Bronchial epithelial cell (primary cell): ENCODE data around the gene GPR176. TPM values are rescaled to one million over a fixed set of nuclear protein-coding genes. Genes with fewer than 3 reads are reported as not detected.

ENCODE experiments used
- DNase-seq: peaks from one replicate; pipeline ENCODE4 v3.0.0-alpha.2; 2010; ENCODE audit warnings: low read depth
- FAIRE-seq: peaks from 2 replicates; lab custom pipeline; 2011; peaks lifted over from hg19 to GRCh38; lab: Jason Lieb, UNC
- H3K27me3 ChIP-seq: 2 replicates; pipeline ENCODE4 v1.5.1; 2011; ENCODE audit warnings: low read length; ENCODE audit not compliant: control insufficient read depth, insufficient read depth
- H3K36me3 ChIP-seq: 2 replicates; pipeline ENCODE4 v1.5.1; 2011; ENCODE audit warnings: low read length; ENCODE audit not compliant: control insufficient read depth, insufficient read depth
- H3K4me3 ChIP-seq: 2 replicates; pipeline ENCODE4 v1.5.1; 2011; ENCODE audit warnings: mild to moderate bottlenecking, low read depth, low read length, control low read depth
- CTCF ChIP-seq: IDR thresholded peaks from 2 replicates; pipeline ENCODE4 v1.5.1; 2011; ENCODE audit warnings: mild to moderate bottlenecking, moderate library complexity, low read length, control low read depth, inconsistent platforms; ENCODE audit not compliant: insufficient read depth, severe bottlenecking
- total RNA-seq: library from RNA; depleted of rRNA; stranded (reverse); fragments of >200 nt; gene quantifications from 2 replicates; pipeline ENCODE4 v1.2.1, GENCODE V29; 2014

The GPR176 gene
- total RNA-seq, 1 donor from 2014 or later: 3.4 TPM

GRCh38 chr15:39885099-39885777, 34.8 kb downstream of the GPR176 start:
- H3K27me3 ChIP-seq: no peaks in the 10 kb centered on the region
- no peak overlapping the region for H3K4me3 ChIP-seq
- no peak for TF ChIP-seq CTCF
- DNase-seq (peak; percentile 29), FAIRE-seq (no peak)
- H3K36me3 ChIP-seq: no peaks in the 10 kb centered on the region

DNA sequence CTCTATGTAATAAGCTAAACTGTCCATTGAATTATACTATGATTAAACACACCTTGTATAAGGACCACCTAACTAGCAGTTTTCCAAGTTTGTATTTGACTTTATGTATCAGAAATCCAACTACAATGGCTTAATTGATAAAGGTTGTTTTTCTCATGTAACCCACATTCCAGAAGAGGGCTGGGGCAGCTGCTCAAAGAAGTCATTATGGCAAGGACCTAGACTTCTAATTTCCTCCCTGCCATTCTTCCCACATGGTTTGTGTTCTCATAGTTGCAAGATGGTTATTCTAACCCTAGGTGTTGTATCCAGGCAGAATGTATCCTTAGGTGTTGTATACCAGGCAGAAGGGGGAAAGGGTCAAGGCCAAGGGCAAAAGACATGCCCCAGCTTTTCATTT, 35.7 kb downstream of the GPR176 start:
- TF ChIP-seq CTCF: no peak
- FAIRE-seq: no peak
- H3K36me3 ChIP-seq: no peaks in the 10 kb centered on the region
- H3K4me3 ChIP-seq: no peak overlapping the region
- no peak for DNase-seq
- no peaks in the 10 kb centered on the region for H3K27me3 ChIP-seq

- DNase-seq (no peak), FAIRE-seq (no peak)
- Histone ChIP-seq H3K36me3 (no peaks in the 10 kb centered on the region), H3K27me3 (no peaks in the 10 kb centered on the region), H3K4me3 (no peak overlapping the region)
- no peak for TF ChIP-seq CTCF
Observed at GRCh38 chr15:39882602-39883001, 37.5 kb downstream of the GPR176 start.

DNA sequence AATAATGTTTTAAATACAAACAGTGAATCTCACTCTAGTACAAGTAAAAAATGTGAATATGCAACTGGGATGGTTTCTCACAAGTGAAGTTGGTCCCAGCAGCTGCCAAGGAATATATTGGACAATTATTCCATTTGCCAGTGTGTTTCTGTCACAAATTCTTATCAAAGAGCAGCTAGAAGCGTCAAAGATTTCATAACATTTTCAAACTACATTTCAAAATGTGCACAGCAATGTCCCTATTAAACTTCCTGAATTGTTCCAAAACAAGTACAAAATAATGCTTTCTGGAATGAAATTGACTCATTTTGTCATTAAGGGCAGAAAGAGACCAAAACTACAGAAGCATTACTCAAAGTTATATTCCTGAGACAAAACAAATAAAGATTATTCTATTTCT, 38.3 kb downstream of the GPR176 start:
- no peak for FAIRE-seq
- Histone ChIP-seq H3K4me3 (no peak overlapping the region), H3K27me3 (no peaks in the 10 kb centered on the region), H3K36me3 (no peaks in the 10 kb centered on the region)
- no peak for TF ChIP-seq CTCF
- DNase-seq: no peak

GRCh38 chr15:39880718-39881387, 39.2 kb downstream of the GPR176 start:
- Histone ChIP-seq H3K4me3 (no peak overlapping the region), H3K36me3 (no peaks in the 10 kb centered on the region), H3K27me3 (no peaks in the 10 kb centered on the region)
- TF ChIP-seq CTCF: no peak
- DNase-seq: no peak
- no peak for FAIRE-seq
